Aorta (tissue), 5 donors: ENCODE measurements around the gene SPRED3. TPM values are rescaled to one million over a fixed set of nuclear protein-coding genes. Genes with fewer than 3 reads are reported as not detected.
"Not testable (repeated sequence)": the region's sequence is repeated elsewhere in the genome, so short reads cannot be mapped to it uniquely, and the experiment has no call there.

Experiments
- ATAC-seq: fragments of 200-7000 bp; cut with Tn5 transposase; one replicate; pipeline ENCODE4 v1.9.1; 2022; ENCODE audit warnings: moderate library complexity; ENCODE audit not compliant: low FRiP score
- DNase-seq, 2 donors: peaks; one replicate each; pipeline ENCODE4 v3.0.0-alpha.2; 2020
- H3K27ac ChIP-seq, 2 donors: one replicate each; pipeline ENCODE4 v1.5.1; 2013; ENCODE audit warnings: low read length in 2 of 2, mild to moderate bottlenecking in 2 of 2, moderate library complexity in 2 of 2, control low read depth in 1 of 2, inconsistent platforms in 1 of 2, low read depth in 1 of 2
- H3K27me3 ChIP-seq, 2 donors: one replicate each; pipeline ENCODE4 v1.6.1; 2013; ENCODE audit warnings: control low read depth in 1 of 2, low read length in 1 of 2, mild to moderate bottlenecking in 1 of 2, moderate library complexity in 1 of 2; ENCODE audit not compliant: insufficient read depth in 2 of 2, control insufficient read depth in 1 of 2
- H3K36me3 ChIP-seq, 2 donors: one replicate each; pipeline ENCODE4 v1.6.1; 2013; ENCODE audit warnings: control low read depth in 1 of 2, low read length in 1 of 2, mild to moderate bottlenecking in 1 of 2; ENCODE audit not compliant: insufficient read depth in 2 of 2, control insufficient read depth in 1 of 2
- H3K4me1 ChIP-seq, 2 donors: one replicate each; pipeline ENCODE4 v1.6.1; 2013; ENCODE audit warnings: low read length in 2 of 2, control low read depth in 1 of 2, mild to moderate bottlenecking in 1 of 2, moderate library complexity in 1 of 2; ENCODE audit not compliant: insufficient read depth in 2 of 2, control insufficient read depth in 1 of 2
- H3K4me3 ChIP-seq, 2 donors: one replicate each; pipeline ENCODE4 v1.5.1; 2013; ENCODE audit warnings: low read length in 2 of 2, control low read depth in 1 of 2, mild to moderate bottlenecking in 1 of 2
- H3K9me3 ChIP-seq: one replicate; pipeline ENCODE4 v1.6.1; 2013; ENCODE audit warnings: mild to moderate bottlenecking, low read length; ENCODE audit not compliant: control insufficient read depth
- WGBS, 2 donors: extraction: QIAGEN DNeasy Blood & Tissue Kit; methylation state at CpG; one replicate each; pipeline ENCODE4 v1.1.7; 2013; 5-methylcytosine and 5-hydroxymethylcytosine counted together
- intact Hi-C, 2 donors: fragments of 100-400 bp; cut with DNase I; formaldehyde crosslinking; loops; one replicate each; pipeline versions ENCODE4 v1.14.2 to v1.15.0; 2022
- polyA plus RNA-seq, 2 donors: library from polyadenylated mRNA; stranded (reverse); fragments of 200-250 nt; gene quantifications; one replicate each; pipeline ENCODE4 v1.2.3, GENCODE V29; 2013
- total RNA-seq, 2 donors: library from RNA; stranded (reverse); fragmentation: NEBNext Ultra II Directional; extraction: Animal tissue kit (Norgen Biotek cat#: 25700); gene quantifications; one replicate each; pipeline ENCODE4 v1.2.1, GENCODE V29; 2021
- donor health status: healthy with polysubstance abuse.
- donor health status: Bipolar disorder and iron deficiency.
- donor health status: DM: no; HTN: no; CAD: no.
- donor health status: DM: no; HTN: no; CAD: no.
- donor health status: DM: yes; HTN: yes; CAD: no.

Gene SPRED3
- total and polyA plus RNA-seq, 4 donors = 1.9 to 26.1 (median 15.5) TPM

GRCh38 chr19:38424272-38424671 lies 35.8 kb downstream of the SPRED3 start:
- WGBS, 2 donors = 89 to 90% methylated on average over 4 to 5 of the region's 5 CpGs
- Histone ChIP-seq H3K9me3 (no peaks in the 10 kb centered on the region), H3K4me3 (no peak overlapping the region), H3K4me1 (no peaks in the 10 kb centered on the region), H3K36me3 (no peaks in the 10 kb centered on the region), H3K27me3 (no peaks in the 10 kb centered on the region), H3K27ac (no peak overlapping the region)
- intact Hi-C loops = no loop called here
- DNase-seq = no peak
- ATAC-seq = no peak

- no peak for ATAC-seq
Measured at GRCh38 chr19:38425222-38425809, 36.8 kb downstream of the SPRED3 start.

GRCh38 chr19:38425810-38426466 lies 37.4 kb downstream of the SPRED3 start, which contains the start of gene RASGRP4:
Gene RASGRP4 (minus strand): TSS chr19:38426219. CDS start chr19:38426091, 128 bp downstream.
- Histone ChIP-seq H3K4me3 (no peak within 1 kb of the TSS), H3K9me3 (no peaks in the 10 kb centered on the region), H3K36me3 (no peaks in the 10 kb centered on the region), H3K27ac (no peak within 1 kb of the TSS), H3K4me1 (no peaks in the 10 kb centered on the region), H3K27me3 (no peaks in the 10 kb centered on the region)
- DNase-seq = peak in 1 of 2 donors; percentile 67
- intact Hi-C loops = no loop called here
- ATAC-seq = peak; percentile 46
- 16 to 18% methylated on average over 17 to 20 of the region's 20 CpGs for WGBS, 2 donors

More at GRCh38 chr19:38425222-38425809, 36.8 kb downstream of the SPRED3 start:
- Histone ChIP-seq H3K27me3 (no peaks in the 10 kb centered on the region), H3K27ac (no peak overlapping the region), H3K9me3 (no peaks in the 10 kb centered on the region), H3K4me1 (no peaks in the 10 kb centered on the region), H3K4me3 (no peak overlapping the region), H3K36me3 (no peaks in the 10 kb centered on the region)
- intact Hi-C loops = no loop called here
- DNase-seq = no peak
- 64 to 74% methylated on average over 7 of the region's 7 CpGs for WGBS, 2 donors

- intact Hi-C loops, DNase-seq, H3K36me3 ChIP-seq, H3K27ac ChIP-seq, ATAC-seq, H3K9me3 ChIP-seq, H3K4me1 ChIP-seq, H3K4me3 ChIP-seq, H3K27me3 ChIP-seq: not testable (repeated sequence)
- WGBS, 2 donors = 66 to 68% methylated on average over 17 of the region's 17 CpGs
Measured at GRCh38 chr19:38427035-38427677, 38.7 kb downstream of the SPRED3 start.

- no peaks in the 10 kb centered on the region for H3K9me3 ChIP-seq
- no peak overlapping the region for H3K27ac ChIP-seq
- no peaks in the 10 kb centered on the region for H3K27me3 ChIP-seq
- intact Hi-C loops = no loop called here
- H3K4me3 ChIP-seq = no peak overlapping the region
- ATAC-seq (no peak), DNase-seq (no peak)
- no peaks in the 10 kb centered on the region for H3K36me3 ChIP-seq
- no peaks in the 10 kb centered on the region for H3K4me1 ChIP-seq
- 44 to 52% methylated on average over 14 of the region's 14 CpGs for WGBS, 2 donors
Measured at GRCh38 chr19:38429055-38429810, 40.7 kb downstream of the SPRED3 start.

GRCh38 chr19:38429811-38430156 lies 41.3 kb downstream of the SPRED3 start:
- DNase-seq (no peak), ATAC-seq (no peak)
- WGBS, 2 donors = 66 to 81% methylated on average over 2 of the region's 2 CpGs
- intact Hi-C loops = no loop called here
- Histone ChIP-seq H3K4me3 (no peak overlapping the region), H3K27me3 (no peaks in the 10 kb centered on the region), H3K27ac (no peak overlapping the region), H3K9me3 (no peaks in the 10 kb centered on the region), H3K36me3 (no peaks in the 10 kb centered on the region), H3K4me1 (no peaks in the 10 kb centered on the region)

GRCh38 chr19:38430931-38431330 lies 42.4 kb downstream of the SPRED3 start:
- 78 to 81% methylated on average over 7 of the region's 7 CpGs for WGBS, 2 donors
- Histone ChIP-seq H3K36me3 (no peaks in the 10 kb centered on the region), H3K9me3 (no peaks in the 10 kb centered on the region), H3K4me3 (no peak overlapping the region), H3K27ac (no peak overlapping the region), H3K4me1 (no peaks in the 10 kb centered on the region), H3K27me3 (no peaks in the 10 kb centered on the region)
- no peak for ATAC-seq
- DNase-seq = no peak
- intact Hi-C loops = no loop called here

- Histone ChIP-seq H3K4me3 (no peak within 1 kb of the TSS), H3K9me3 (no peaks in the 10 kb centered on the region), H3K36me3 (no peaks in the 10 kb centered on the region), H3K4me1 (no peaks in the 10 kb centered on the region), H3K27me3 (no peaks in the 10 kb centered on the region), H3K27ac (no peak within 1 kb of the TSS)
- 10 to 14% methylated on average over 20 of the region's 20 CpGs for WGBS, 2 donors
- DNase-seq (peak; percentile 81 to 86), ATAC-seq (peak; percentile 62)
- intact Hi-C loops = no loop called here
Measured at GRCh38 chr19:38433268-38433733, 44.8 kb downstream of the SPRED3 start, which contains the start of gene RYR1. Gene RYR1 (plus strand): TSS chr19:38433691. CDS start chr19:38433830, 139 bp downstream.
